T-helper 1 cell treated with Interleukin-12 subunit alpha and Interleukin-12 subunit beta and Interleukin-4 antibody, amounts not matched to agents 30 ng/mL and 1 ng/mL, for 36 hours (primary cell): Measurements from ENCODE around the gene SEMA6A. TPM values are rescaled to one million over a fixed set of nuclear protein-coding genes. Genes with fewer than 3 reads are reported as not detected.

Experiments
- intact Hi-C: fragments of 100-400 bp; cut with micrococcal nuclease; formaldehyde crosslinking; loops from one replicate; pipeline ENCODE4 v1.15.1; 2024
- total RNA-seq: library from RNA; stranded (reverse); gene quantifications from 2 replicates; pipeline ENCODE4 v1.2.3, GENCODE V29; 2022

Gene SEMA6A
- total RNA-seq, 1 donor from 2014 or later: 0.15 TPM

DNA sequence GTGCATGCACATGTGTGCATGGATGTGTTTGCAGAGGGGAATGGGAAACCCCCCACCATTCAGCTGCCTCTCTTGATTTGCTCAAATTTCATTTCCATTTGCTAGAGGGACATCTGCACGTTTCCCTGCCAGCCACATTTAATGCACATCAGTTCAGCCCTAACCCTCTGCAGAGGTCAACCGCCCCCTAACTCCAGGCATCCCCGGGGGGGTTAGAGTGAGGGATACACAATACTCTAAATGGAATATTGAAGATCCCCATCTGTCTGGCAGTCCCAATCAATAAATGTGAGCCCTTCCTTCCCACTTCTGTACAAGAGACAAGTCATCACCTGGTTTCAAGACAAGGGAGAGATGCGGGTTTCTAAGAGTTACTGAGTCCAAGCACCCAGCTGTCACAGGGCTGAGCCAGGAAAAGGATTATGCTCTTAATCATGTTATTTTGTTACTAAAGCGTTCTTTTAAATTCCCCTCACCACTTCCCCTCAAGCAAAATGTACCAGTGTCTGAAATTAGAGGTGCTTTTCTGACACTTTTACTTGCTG is 134.1 kb downstream of the SEMA6A start:
- intact Hi-C loops: no loop called here

DNA sequence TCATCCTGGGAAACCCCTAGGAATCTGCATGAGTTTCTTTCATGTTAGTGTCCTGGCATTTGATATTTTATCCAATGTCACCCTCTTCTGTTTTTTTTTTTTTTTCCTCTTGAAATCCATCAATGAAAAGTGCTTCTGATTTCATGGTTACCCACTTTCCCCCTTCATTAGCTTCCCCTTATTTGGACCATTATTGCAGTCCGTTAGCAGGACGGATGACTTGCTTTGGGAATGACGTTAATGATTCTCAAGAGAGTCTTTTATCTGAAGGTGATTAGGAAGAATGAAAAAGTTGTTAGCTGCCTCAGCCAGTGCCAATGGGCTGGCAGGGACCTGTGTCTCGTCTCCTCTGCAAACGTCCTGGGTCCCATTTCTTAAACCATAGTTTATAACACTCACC is 134.7 kb downstream of the SEMA6A start:
- intact Hi-C loops: no loop called here

DNA sequence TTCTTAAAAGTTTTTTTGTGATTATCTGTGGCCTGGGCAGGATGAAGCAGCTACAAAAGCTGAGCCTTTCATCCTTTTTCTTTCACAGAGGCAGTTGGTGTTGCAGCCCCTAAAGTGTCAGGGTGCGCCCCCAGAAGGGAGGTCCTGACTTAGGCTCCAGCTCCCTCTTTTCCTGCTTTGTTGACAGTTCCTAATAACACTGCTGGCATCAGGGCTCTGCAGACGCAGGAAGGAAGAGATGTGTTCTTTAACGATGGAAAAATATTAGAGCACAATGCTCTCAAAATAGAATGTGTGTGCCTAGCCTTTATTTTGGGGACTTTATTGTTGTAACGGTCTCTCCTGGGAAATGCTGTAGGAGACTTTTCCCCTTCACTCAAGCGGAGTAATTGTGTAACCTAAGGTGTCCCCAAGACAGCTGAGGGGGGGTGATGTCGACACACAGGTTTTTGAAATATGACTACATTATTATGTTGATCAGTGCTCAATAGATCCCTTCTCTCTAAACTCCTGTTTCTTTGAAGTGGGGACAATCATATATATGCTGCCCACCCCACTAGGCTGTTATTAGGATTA is 135.6 kb downstream of the SEMA6A start:
- intact Hi-C loops: no loop called here

DNA sequence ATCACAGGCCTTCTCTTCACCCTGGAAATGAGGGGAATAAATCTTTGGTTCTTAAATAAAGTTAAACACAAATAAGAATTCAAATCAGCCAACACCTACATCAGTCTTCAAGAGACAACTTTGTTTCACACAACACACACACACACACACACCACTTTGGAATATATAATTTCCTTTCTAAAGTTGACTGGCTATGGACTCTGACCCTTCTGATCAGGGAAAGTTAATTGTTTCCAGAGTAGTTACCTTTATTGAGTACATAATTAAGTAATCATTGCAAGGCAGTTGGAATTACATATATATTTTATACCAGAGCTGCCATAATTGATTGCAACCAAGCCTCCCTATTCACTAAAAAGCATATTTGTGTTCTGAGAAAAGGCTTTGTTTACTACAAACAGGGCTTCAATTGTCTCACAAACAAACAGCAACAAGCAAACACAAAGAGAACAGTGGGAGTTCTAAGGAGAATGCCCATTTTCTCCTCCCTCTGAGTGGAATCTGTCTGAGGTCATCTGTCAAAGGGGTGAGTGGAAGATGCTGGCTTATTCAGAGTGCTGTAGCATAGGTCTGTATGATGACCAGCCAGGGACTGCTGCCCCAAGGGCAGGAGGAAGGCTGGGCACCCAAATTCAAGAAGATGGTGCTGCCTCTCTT is 136.6 kb downstream of the SEMA6A start:
- intact Hi-C loops: no loop called here

DNA sequence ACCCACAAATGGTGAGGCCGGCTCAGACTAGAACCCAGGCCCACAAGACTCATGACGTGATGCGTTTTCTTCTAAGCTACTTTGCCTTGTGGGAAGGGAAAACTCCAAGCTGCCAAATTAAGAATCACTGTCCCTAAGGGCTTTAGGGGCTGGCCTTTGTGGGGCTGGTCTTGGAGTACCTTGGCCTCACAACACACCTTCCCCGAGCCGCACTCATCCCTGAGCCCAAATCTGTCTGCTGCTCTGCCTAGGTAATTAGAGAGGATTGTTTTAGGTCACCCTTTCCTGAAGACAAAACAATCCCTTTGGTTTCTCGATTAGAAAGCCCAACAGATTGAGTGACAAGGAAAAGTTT is 137.3 kb downstream of the SEMA6A start:
- intact Hi-C loops: no loop called here

DNA sequence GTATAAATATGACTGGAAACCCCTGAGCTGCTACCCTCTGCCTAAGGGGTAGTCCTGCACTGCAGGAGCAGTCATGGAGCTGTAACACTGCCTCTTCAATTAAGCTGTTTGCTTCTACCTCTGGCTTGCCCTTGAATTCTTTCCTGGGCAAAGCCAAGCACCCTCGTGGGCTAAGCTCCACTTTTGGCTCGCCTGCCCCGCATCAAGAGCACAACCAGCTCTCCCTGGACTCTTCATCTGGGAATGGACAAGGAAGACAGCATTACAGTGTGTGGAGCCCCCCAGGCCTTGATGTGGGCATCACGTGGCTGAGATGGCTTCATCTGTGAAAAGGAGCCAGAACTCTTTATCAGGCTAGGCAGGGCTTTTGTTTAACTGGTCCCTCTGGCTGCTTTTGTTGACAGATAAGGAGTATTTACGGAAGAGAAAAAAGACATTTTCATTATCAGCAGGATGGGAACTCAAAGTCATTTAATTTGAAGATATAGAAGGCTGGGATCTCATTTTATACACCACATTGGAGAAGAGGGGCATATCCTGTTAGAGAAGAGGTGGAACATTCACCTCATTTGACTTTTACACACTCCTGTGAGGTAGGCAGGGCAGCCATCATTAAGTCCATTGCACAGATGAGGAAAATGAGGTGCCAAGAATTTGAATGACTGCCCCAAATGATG is 137.8 kb downstream of the SEMA6A start:
- intact Hi-C loops: no loop called here

DNA sequence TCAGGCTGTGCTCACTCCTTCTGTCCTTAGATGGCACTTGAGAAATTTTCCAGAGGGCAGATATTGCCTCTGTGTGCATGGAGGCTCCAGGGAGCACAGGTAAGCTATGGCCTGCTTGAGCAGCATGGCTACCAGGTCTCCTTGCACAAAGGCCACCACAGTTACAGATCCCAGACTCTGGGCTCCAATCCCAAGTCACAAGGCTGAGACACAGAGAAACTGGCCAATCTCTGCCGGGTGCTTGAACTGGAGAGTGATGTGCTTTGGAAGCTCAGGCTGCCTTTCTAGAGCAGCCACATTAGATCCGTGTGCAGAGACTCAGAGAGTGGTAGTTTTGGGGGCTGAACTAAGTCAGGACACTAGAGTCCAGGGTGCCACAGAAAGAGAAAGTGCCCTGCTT is 145.7 kb downstream of the SEMA6A start:
- intact Hi-C loops: no loop called here

DNA sequence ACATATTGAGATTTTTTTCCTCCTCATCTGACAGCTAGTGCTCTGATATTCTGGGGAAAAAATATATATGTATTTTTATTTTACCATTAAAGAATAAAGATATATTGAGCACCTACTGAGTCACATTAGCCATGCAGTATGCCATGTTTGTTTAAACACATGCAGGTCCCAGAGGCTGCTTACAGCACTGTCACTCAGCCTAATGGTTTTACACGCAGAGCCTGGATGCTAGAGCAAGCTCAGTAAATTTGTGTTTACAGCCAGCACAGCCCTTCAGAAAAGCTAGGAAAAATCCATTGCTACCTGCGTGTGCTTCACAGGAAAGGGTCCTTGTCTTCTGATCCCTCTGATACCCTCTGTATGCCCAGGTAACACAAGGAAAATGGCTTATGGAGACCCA is 146.2 kb downstream of the SEMA6A start:
- intact Hi-C loops: no loop called here

DNA sequence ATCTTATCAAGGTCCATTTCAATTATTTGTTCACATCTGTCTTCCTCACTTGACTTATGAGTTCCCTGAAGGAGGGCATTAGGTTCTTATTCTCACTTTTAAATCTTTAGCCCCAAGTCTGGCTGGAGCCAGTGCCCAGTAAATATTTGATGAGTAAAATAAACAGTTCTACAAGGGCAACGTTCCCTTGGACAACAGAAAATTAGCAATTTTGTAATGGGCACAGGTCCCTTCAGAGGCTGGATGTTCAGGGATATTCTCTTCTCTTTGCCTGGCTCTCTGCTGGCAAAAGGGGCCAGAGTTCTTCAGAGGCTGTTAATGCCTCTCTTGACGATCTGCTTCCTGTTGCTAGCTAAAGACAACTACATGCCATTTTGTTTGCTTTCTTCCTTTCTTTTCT is 149.7 kb downstream of the SEMA6A start:
- intact Hi-C loops: no loop called here

DNA sequence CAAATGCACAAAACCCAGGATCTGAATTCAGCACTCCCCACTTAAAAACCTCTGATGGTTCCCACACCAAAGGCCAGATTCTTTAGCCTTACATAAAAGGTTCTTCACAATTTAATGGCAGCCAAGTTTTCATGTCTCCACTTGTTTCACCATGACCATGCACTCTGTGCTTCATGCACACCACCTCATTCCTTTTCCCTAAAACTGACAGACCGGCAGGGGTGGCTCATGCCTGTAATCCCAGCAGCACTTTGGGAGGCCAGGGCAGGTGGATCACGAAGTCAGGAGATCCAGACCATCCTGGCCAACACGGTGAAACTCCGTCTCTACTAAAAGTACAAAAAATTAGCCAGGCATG is 150.4 kb downstream of the SEMA6A start:
- intact Hi-C loops: no loop called here

DNA sequence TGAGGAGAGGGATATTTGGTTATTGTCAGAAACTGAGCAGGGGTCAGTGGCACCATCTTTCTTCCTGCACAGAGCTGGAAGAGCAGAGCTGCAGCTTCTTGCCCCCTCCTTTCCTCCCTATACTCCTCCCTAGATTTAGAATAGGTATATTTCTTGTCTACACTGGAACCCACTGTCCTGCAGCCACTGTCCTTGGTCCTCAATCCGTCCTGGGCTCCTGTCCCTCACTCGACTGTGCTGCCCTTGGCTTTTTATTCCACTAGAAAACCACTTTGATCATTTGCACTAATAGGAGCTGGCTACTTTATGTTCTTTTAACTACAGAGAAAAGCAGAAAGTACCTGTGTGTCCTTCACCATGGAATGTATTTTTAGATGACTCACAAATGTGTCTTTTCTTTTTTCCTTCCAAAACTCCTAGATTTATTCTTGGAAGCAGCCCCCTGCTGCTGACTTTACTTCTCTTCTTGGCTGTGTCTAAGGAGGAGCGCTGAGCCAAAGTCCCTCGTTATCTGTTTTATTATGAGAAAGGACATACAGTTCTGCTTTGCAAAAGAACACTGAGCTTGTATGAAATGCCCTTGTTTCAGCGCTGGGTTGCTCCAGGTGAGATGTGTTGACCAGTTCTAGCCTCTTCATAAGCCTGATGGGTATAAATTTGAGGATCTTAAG is 150.9 kb downstream of the SEMA6A start:
- intact Hi-C loops: no loop called here

DNA sequence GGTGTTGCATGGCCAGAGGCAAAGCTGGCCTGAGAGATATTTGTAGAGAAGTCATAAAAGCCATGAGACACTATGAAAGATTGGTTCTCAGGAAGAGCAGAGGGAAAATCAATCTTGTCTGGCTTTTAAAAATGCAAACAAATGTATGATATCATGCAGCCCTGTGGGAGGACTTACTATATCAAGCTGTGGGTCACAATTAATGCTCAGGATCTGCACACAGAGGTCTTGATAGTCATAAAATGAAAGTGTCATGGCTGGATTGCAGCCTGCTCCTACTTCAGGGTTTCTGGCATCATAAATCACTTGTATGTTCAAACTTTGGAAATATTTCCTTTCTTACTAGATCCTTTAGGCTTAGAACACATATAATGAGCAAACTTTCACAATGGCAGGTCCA is 151.5 kb downstream of the SEMA6A start:
- intact Hi-C loops: no loop called here

DNA sequence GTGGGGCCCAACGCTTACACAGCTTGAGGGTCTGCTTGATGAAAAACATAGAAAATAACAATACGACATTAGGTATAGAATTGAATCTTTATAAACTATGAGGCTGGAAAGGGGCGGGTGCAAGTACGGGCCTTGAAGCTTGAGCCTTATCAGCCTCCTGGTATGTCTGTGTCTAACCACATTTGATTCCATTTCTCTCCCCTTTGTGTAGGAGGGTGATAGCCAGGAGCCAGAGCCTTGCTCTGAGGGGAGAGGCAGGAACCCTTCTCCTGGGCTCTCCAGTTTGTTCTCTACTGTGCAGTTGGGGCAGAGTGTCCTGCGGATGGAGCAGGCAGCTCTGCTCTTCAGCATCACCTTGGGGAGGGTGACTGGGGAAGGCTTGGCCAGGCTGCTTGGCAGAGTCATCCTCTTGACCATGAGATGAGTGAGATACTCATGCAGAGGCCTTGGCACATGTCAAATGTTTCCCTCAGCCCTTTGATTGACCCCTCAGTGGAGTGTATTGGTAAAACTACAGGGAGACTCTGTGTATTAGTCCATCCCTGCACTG is 153.5 kb downstream of the SEMA6A start:
- intact Hi-C loops: no loop called here

DNA sequence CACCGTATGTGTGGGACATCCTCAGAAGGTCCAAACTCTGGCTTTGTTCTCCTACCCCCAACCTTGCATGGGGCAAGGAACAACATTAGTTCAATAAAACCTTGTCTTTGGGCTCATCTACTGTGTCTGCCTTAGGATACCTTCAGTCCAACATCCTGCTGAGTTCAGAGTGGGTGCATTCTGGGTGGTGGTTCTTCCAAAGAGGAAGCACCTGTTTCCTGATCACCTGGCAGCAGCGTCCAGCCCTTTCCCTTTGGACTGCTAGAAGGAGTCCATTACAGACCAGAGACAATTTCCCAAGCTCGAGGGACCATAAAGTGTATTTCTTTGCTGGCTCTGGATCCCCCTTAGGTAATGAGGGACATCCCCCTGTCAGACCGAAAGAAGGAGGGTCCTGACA is 154.1 kb downstream of the SEMA6A start:
- intact Hi-C loops: no loop called here

DNA sequence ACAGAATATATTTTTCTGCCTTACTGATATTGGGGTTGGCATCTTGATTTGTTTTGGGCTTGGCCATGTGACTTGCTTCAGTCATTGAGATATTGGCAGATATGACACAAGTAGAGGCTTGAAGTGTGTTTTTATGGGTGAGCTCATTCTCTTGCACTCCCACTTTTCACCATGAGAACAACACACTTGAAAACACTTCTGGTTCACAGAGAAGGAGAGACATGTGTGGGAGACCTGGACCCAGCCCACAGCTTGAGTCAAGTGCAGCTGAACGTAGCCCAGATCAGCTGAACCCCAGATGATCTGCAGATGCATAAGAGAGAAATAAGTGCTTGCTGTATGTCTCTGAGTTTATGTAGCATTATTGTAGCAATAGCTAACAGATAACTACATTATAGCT is 155.4 kb downstream of the SEMA6A start:
- intact Hi-C loops: no loop called here

DNA sequence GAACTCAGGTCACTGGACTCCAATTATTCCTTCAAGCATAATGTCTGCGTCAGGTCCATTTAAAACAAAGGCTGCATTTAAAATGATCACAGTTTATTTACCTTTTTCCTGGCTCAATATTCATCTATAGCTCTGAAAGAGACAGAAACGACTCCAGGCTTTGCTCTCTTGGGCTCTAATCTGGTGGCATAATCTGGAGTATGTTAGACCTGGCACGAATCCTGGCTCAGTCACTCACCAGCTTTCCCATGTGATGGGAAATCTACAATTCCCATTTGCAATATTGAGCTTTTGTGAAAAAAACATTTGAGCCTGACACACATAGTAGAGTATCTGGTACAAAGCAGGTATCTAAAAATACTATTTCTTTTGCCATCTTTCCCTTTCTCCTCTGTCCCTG is 155.8 kb downstream of the SEMA6A start:
- intact Hi-C loops: no loop called here

DNA sequence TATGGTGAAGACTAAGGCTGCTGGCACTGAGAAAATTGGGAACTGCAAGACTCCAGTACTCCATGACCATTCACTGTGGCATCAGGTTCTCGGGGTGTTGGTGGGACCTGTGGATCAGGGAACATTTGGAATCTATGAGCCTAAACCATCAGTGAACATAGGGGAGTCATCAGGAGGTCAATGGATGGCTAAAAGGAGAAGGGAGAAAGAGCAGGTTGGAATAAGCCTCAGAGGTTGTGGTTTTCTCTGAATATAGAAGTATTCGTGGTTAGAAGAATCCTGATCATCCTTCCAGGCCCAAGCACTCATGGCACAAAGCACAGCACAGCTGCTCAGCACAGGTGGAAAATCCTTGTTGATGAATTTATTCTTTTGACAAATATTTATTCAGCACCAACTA is 156.6 kb downstream of the SEMA6A start:
- intact Hi-C loops: no loop called here

DNA sequence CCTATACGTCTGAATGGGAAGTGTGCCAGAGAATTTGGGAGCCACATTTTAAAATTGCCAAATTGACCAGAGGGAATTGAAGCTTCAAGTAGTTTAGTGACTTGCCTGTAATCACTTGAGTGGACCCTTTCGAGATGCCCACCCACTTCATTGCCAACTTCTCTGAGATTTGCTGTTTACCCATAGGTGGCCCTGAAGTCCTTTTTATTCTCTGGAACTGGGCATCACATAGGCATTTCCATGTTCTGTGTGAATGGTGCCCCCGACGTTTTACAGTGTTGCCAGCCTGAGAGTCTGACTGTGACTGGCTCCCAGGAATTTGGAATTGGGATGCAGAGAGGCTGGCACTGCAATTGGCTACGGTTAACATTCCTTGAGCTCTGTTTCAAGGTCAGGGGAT is 158.6 kb downstream of the SEMA6A start:
- intact Hi-C loops: no loop called here

DNA sequence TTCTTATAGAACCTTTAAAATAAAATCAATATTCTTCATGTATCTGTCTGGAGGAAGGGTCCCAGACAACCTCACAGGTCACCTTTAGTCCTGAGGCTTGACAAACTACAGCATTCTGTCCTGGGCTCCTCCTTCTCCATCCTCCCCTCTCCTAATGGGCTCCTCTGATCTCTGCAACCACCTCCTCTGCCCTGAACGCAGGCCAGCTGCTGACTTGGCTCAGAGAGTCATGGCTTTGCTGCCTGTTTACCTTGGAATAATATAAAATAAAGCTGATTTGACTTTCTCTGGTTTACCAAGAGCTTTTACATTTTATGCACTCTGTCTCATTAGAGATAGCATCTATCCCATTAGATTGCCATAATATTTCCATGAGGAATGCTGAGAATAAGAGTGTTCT is 159.4 kb downstream of the SEMA6A start:
- intact Hi-C loops: no loop called here

DNA sequence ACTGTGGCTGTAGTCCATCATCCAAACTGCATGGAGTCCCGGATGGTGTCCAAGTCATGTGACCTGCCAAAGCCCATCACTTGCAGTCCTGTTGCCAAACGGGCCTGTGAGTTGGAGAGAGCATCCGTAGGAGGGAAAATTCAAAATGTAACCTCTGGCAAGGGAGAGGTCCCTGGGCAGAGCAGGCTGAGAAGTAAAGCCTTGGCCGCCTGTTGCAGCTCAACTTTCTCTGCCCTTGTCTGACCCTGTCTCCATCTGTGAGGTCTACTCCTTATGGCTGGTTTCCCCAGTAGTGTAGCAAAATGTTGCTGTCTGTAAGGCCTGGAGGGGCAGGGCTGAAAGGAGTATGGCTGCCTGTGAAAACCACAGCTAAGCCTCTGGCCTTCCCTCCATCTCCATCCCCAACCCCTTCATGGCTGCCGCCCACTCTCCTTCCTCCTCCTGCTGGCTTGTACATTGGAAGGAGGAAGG is 163.5 kb downstream of the SEMA6A start:
- intact Hi-C loops: no loop called here

DNA sequence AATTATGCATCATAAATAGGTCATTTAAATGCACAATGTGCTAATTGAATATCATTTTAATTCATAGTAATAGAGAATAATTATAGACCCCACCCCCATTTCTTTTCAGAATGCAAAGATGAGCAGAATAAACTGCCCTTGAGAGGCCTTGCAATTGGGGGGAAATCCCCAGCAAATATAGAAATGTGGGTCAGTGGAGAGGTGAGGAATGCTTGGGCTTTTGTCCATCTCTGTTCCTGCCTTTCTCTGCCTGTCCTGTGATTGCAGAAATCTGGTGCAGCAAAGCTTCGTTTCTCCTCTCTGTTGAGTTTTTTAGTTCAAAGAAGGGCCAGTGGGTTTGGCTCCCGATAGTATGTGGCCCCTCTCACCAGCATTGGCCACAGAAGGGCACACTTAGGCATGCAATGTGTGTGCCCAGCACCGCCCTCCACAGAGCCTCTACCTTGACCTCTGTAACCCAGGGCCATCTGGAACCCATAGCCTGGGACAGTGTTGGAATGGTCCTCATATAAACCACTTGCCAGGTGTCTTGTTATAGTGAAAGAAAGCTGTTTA is 164.2 kb downstream of the SEMA6A start:
- intact Hi-C loops: no loop called here
